OCI-LY7 (cell line): ENCODE measurements around the gene SNRK. TPM values are rescaled to one million over a fixed set of nuclear protein-coding genes. Genes with fewer than 3 reads are reported as not detected.

Experiments
- BruUV-seq: library from RNA; stranded (reverse); fragments of 400-500 nt; replicated peaks from 2 replicates; lab custom pipeline; 2021; lab: Mats Ljungman, UMichigan
- CTCF ChIA-PET: fragments of 300-600 bp; sonication (Branson Sonifier 250); formaldehyde crosslinking; loops from one replicate; lab custom pipeline; 2022; ENCODE audit warnings: antibody characterized with exemption; ENCODE audit not compliant: unreplicated experiment; lab: Charles Lee
- POLR2A ChIA-PET: fragments of 300-600 bp; sonication (Branson Sonifier 250); formaldehyde crosslinking; loops from one replicate; lab custom pipeline; 2022; ENCODE audit warnings: antibody characterized with exemption; lab: Charles Lee
- DNase-seq: peaks from one replicate; pipeline ENCODE4 v3.0.0-alpha.2; 2015; ENCODE audit warnings: low spot score
- H2AFZ ChIP-seq: fragments of 200-600 bp; sonication (generic), shearing (Covaris generic); 2 replicates; pipeline ENCODE4 v1.6.1; 2014; ENCODE audit warnings: mild to moderate bottlenecking, antibody characterized with exemption, low read length, moderate library complexity
- H3K27ac ChIP-seq: fragments of 200-600 bp; sonication (generic); 2 replicates; pipeline ENCODE4 v1.5.1; 2014; ENCODE audit warnings: mixed run types, low read depth, mild to moderate bottlenecking, moderate library complexity, low read length, inconsistent platforms; ENCODE audit not compliant: poor library complexity, severe bottlenecking
- H3K36me3 ChIP-seq: fragments of 200-600 bp; sonication (generic); 2 replicates; pipeline ENCODE4 v1.6.1; 2014; ENCODE audit warnings: mild to moderate bottlenecking, antibody characterized with exemption, low read length, moderate library complexity, mixed read lengths; ENCODE audit not compliant: insufficient read depth
- H3K4me1 ChIP-seq: fragments of 200-600 bp; sonication (generic); 2 replicates; pipeline ENCODE4 v1.5.1; 2014; ENCODE audit warnings: mild to moderate bottlenecking, low read length; ENCODE audit not compliant: insufficient read depth, poor library complexity, severe bottlenecking
- H3K4me2 ChIP-seq: fragments of 200-600 bp; sonication (generic); 2 replicates; pipeline ENCODE4 v1.6.1; 2014; ENCODE audit warnings: mild to moderate bottlenecking, low read length
- H3K4me3 ChIP-seq: fragments of 200-600 bp; sonication (generic); 2 replicates; pipeline ENCODE4 v1.5.1; 2014; ENCODE audit warnings: mild to moderate bottlenecking, low read depth, low read length; ENCODE audit not compliant: poor library complexity, severe bottlenecking
- H3K79me2 ChIP-seq: fragments of 200-600 bp; sonication (generic); 2 replicates; pipeline ENCODE4 v1.6.1; 2016; ENCODE audit warnings: low read depth, mild to moderate bottlenecking, low read length, moderate library complexity, mixed read lengths; ENCODE audit not compliant: insufficient read depth
- H3K9me2 ChIP-seq: fragments of 200-600 bp; sonication (generic); 2 replicates; pipeline ENCODE4 v1.6.1; 2016; ENCODE audit warnings: mild to moderate bottlenecking, low read length, mixed read lengths; ENCODE audit not compliant: insufficient read depth
- H3K9me3 ChIP-seq: fragments of 200-600 bp; sonication (generic); 2 replicates; pipeline ENCODE4 v1.6.1; 2014; ENCODE audit warnings: mild to moderate bottlenecking, mixed run types, low read length, mixed read lengths
- H4K20me1 ChIP-seq: fragments of 200-600 bp; sonication (generic); 2 replicates; pipeline ENCODE4 v1.6.1; 2014; ENCODE audit warnings: mild to moderate bottlenecking, antibody characterized with exemption, low read length, moderate library complexity, mixed read lengths; ENCODE audit not compliant: insufficient read depth
- EZH2phosphoT487 ChIP-seq: fragments of 200-600 bp; sonication (generic); IDR thresholded peaks from 2 replicates; pipeline ENCODE4 v1.6.1; 2018; ENCODE audit warnings: low read depth, borderline replicate concordance, mild to moderate bottlenecking, mixed run types, antibody characterized with exemption, low read length, moderate library complexity, mixed read lengths
- intact Hi-C: fragments of 100-400 bp; cut with micrococcal nuclease; formaldehyde crosslinking; loops from one replicate; pipeline ENCODE4 v1.10.0; 2022; ENCODE audit not compliant: unreplicated experiment
- total RNA-seq, 2 experiments: library from RNA; depleted of rRNA in 1 of 2; stranded (reverse); fragments of >200 nt in 1 of 2; shearing (Covaris generic) in 1 of 2; gene quantifications; 2 replicates each; pipeline ENCODE4 v1.2.3, GENCODE V29; 2014 to 2022
- TF ChIP-seq, protein P1 (sequence below): fragments of 200-600 bp; sonication (generic); conservative IDR thresholded peaks from 2 replicates; pipeline ENCODE4 v1.5.1; 2014; ENCODE audit warnings: mild to moderate bottlenecking, antibody characterized with exemption, low read length, moderate library complexity, mixed read lengths

The SNRK gene
- total RNA-seq, 2 experiments from 2014 or later = 15.5 TPM

DNA sequence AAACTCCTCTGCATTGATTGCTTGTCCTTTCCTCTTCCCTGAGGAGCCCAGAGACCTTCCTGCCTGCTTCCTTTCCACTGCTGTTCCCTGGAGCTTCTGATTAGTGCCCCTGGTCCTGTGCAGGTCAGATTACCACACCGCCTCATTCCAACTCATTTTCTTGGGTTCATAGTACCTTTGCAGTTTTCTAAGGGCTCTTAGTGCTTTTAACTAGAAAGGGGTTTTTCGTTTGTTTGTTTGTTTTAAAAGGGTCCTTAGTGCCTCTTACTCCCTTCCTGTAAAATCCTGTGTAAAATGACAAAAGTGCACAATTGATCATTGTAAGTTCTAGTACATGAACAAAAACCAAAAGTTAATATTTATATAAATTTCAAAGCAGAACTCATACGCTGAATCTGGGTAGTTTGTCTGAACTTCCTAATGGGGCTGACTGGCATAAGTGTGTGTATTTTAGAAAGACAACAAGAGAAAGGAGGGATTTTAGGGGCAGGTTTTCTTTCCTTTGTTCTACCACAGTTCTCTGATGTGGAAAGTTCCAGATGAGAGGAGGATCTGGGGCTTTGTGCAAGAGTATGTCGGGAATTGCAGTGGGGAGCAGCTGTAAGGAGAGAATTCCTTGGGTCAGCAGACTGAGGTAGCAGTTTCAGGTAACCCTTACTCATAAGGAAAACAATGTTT, 30.6 kb downstream of the SNRK start:
- BruUV-seq = no TSS peak
- intact Hi-C loops = no loop called here
- H4K20me1 ChIP-seq = no peaks in the 10 kb centered on the region

DNA sequence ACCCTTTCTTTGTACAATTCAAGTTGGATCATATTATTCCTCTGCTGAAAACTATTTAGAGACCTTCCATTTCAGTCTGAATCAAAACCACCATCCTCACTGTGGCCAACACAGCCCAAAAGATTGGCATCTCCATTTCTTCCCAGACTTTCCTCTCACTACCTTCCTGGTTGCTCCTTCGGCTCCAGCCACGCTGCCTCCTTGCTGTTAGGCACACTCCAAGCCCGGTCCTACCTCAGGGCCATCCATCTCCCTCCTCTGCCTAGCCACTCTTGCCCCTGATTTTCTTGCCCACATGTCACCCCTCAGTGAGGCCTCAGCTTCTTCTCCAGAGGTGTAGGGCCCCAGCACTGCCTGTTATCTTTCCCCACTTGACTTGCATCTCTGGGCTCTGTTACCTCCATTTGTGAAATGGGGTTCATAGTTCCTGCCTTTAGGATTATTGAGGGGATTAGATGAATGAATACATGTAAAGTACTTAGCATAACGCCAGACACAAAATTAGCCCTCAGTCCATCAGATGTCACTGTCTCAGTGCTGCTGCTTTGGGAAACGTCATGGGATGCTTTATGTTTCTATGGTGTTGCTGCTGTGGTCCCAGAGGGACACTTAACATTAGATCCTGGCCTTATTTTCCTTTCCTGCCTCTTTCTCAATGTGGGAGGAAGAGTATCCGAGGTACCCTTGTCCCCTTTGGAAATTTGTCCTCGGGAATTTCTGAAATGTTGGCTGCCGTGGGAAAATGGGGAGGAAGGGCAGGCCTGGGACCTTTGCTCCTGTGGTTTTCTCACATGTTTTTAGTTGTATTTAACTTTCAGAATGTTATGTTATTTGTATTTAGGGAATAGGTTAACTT, 31.3 kb downstream of the SNRK start:
- Histone ChIP-seq H3K4me3 (no peak overlapping the region), H3K27ac (no peak overlapping the region), H3K79me2 (no peaks in the 10 kb centered on the region; the same call in 1 of the 2 replicates), H3K4me2 (no peak overlapping the region), H2AFZ (no peak overlapping the region), H3K9me2 (no peaks in the 10 kb centered on the region), H3K36me3 (peaks cover 7% of the 10 kb centered on the region), H3K4me1 (no peaks in the 10 kb centered on the region), H4K20me1 (no peaks in the 10 kb centered on the region), H3K9me3 (no peaks in the 10 kb centered on the region)
- intact Hi-C loops = no loop called here
- POLR2A ChIA-PET = no interaction called here
- CTCF ChIA-PET = no interaction called here
- BruUV-seq = no TSS peak
- TF ChIP-seq, protein P1, sequence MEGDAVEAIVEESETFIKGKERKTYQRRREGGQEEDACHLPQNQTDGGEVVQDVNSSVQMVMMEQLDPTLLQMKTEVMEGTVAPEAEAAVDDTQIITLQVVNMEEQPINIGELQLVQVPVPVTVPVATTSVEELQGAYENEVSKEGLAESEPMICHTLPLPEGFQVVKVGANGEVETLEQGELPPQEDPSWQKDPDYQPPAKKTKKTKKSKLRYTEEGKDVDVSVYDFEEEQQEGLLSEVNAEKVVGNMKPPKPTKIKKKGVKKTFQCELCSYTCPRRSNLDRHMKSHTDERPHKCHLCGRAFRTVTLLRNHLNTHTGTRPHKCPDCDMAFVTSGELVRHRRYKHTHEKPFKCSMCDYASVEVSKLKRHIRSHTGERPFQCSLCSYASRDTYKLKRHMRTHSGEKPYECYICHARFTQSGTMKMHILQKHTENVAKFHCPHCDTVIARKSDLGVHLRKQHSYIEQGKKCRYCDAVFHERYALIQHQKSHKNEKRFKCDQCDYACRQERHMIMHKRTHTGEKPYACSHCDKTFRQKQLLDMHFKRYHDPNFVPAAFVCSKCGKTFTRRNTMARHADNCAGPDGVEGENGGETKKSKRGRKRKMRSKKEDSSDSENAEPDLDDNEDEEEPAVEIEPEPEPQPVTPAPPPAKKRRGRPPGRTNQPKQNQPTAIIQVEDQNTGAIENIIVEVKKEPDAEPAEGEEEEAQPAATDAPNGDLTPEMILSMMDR = no peak
- TF ChIP-seq EZH2phosphoT487 = no peak
- DNase-seq = no peak

More for the DNA sequence above, 30.6 kb downstream of the SNRK start:
- no peak overlapping the region for H3K4me3 ChIP-seq
- DNase-seq = no peak
- H3K9me2 ChIP-seq = no peaks in the 10 kb centered on the region
- peaks cover 14% of the 10 kb centered on the region for H3K36me3 ChIP-seq
- H3K4me1 ChIP-seq = no peaks in the 10 kb centered on the region
- H3K4me2 ChIP-seq = no peak overlapping the region
- no peak overlapping the region for H3K27ac ChIP-seq
- TF ChIP-seq, protein P1 = no peak
- TF ChIP-seq EZH2phosphoT487 = no peak
- H2AFZ ChIP-seq = no peak overlapping the region
- no peaks in the 10 kb centered on the region for H3K9me3 ChIP-seq
- POLR2A ChIA-PET = interaction anchor here (0.7 kb wide), 1 partner anchor 106 kb away, joined by 3 read pairs; no protein-coding TSS in a partner anchor
- CTCF ChIA-PET = no interaction called here
- H3K79me2 ChIP-seq = no peaks in the 10 kb centered on the region; the same call in 1 of the 2 replicates
